BJ (cell line): ENCODE results near the gene LRRC72. TPM values are rescaled to one million over a fixed set of nuclear protein-coding genes. Genes with fewer than 3 reads are reported as not detected.

Experiments
- CTCF ChIA-PET: fragments of 350-600 bp; formaldehyde crosslinking; extraction: SDS; loops from one replicate; lab custom pipeline; 2021; ENCODE audit warnings: antibody characterized with exemption, inconsistent platforms; lab: Yijun Ruan, JAX
- POLR2A ChIA-PET: fragments of 300-600 bp; sonication (Branson Sonifier 250); formaldehyde crosslinking; extraction: SDS; loops from one replicate; lab custom pipeline; 2021; ENCODE audit warnings: antibody characterized with exemption; lab: Charles Lee
- DNase-seq: peaks from one replicate; pipeline ENCODE4 v3.0.0-alpha.2; 2011; ENCODE audit warnings: low read depth
- H3K27me3 ChIP-seq: 2 replicates; pipeline ENCODE4 v1.6.0; 2011; ENCODE audit warnings: low read length; ENCODE audit not compliant: control insufficient read depth, insufficient read depth
- H3K36me3 ChIP-seq: 2 replicates; pipeline ENCODE4 v1.5.1; 2011; ENCODE audit warnings: low read length; ENCODE audit not compliant: control insufficient read depth, insufficient read depth
- H3K4me3 ChIP-seq: 2 replicates; pipeline ENCODE4 v1.5.1; 2011; ENCODE audit warnings: low read depth, mild to moderate bottlenecking, control low read depth, low read length
- CTCF ChIP-seq: IDR thresholded peaks from 2 replicates; pipeline ENCODE4 v1.5.1; 2011; ENCODE audit warnings: low read depth, mild to moderate bottlenecking, control low read depth, inconsistent platforms, low read length, moderate library complexity; ENCODE audit not compliant: insufficient read depth
- polyA minus RNA-seq: library from RNA; depleted of rRNA, polyadenylated mRNA; stranded (reverse); fragments of >200 nt; gene quantifications from 2 replicates; pipeline ENCODE4 v1.2.3, GENCODE V29; 2011; rRNA and poly(A)+ RNA removed
- polyA plus RNA-seq: library from polyadenylated mRNA; depleted of rRNA; stranded (reverse); fragments of >200 nt; gene quantifications from 2 replicates; pipeline ENCODE4 v1.2.3, GENCODE V29; 2011; rRNA removed

LRRC72 gene
- polyA plus RNA-seq (not detected in 2 replicates), polyA minus RNA-seq (not detected in 2 replicates)

DNA sequence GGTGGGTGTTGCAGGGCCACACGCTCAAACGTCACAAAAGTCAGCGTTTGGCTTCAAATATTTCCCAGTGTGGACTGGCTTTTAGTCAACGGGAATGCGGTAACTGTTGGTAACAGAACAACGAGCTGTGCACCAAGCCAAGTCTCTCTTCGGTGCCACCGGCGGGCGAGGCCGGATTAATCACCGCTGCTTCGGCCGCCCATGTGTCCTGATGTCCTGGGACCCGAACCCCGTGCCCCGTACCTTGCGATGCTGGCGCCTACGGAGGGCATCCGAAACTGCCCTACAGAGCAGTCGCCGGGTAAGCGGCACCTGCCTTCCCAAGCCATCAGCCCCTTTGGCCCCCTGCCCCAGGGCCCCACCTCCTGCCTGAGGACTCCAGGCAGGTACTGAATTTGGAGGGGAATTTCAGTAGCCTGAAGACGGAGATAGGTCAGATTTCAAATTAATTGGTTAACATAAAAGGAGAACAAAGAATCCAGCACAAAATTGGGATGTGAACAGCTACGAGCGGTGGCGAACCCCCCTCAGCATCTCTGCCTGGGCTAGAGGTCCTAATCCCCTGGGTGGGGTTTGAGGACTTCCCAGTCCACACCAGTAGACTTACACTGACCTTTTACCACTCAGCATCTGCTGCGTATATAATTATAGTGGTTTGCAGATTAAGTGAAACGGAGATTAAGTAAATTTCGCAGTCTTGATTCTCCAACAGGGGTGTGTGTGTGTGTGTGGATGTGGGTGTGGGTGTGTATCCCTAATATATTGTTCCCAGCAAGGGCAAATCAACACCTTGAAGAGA is at the start of gene LRRC72:
Gene LRRC72 (plus strand): TSS at position 84 of the 799 bp plus-strand sequence. CDS start 128 bp downstream, at position 212.
- ChIA-PET POLR2A (no interaction called here), CTCF (interaction anchor here (1.3 kb wide), 1 partner anchor 12 kb away, joined by 4 read pairs; no protein-coding TSS in a partner anchor)
- Histone ChIP-seq H3K27me3 (no peaks in the 10 kb centered on the region), H3K36me3 (no peaks in the 10 kb centered on the region), H3K4me3 (no peak within 1 kb of the TSS)
- no peak for DNase-seq
- no peak for TF ChIP-seq CTCF

- H3K27me3 ChIP-seq, result peaks cover 1% of the 10 kb centered on the region; the same call in 1 of the 2 replicates
- POLR2A ChIA-PET, result no interaction called here
- H3K4me3 ChIP-seq, result no peak overlapping the region
- H3K36me3 ChIP-seq, result no peaks in the 10 kb centered on the region
- CTCF ChIA-PET, result no interaction called here
- TF ChIP-seq CTCF, result no peak
- DNase-seq, result no peak
Measured at GRCh38 chr7:16479161-16479560, 47.5 kb upstream of the LRRC72 start.

DNA sequence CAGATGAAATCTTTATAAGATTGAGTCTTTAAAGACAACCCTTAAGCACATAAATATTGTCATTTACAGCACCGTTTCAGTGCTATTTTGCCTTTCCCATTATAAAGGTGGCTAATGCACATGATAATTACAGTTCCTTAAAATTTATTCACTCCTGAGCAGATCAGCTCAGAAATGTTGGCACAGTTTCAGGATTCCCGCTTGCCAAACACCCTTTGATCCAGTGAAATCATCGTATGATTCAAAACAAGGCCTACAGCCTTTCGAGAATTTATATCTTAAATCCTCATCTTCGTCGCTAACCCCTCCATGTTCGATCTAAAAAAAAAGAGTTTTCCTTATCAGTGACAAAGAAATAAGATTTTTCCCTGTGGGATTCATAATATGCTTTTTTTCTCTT is 47.0 kb upstream of the LRRC72 start:
- ChIA-PET CTCF (no interaction called here), POLR2A (no interaction called here)
- H3K27me3 ChIP-seq, result peaks cover 1% of the 10 kb centered on the region; the same call in 1 of the 2 replicates
- DNase-seq, result no peak
- no peak overlapping the region for H3K4me3 ChIP-seq
- TF ChIP-seq CTCF, result no peak
- no peaks in the 10 kb centered on the region for H3K36me3 ChIP-seq

GRCh38 chr7:16484453-16485158 is 42.0 kb upstream of the LRRC72 start:
- POLR2A ChIA-PET, result no interaction called here
- Histone ChIP-seq H3K27me3 (peaks cover 1% of the 10 kb centered on the region; the same call in 1 of the 2 replicates), H3K4me3 (no peak overlapping the region), H3K36me3 (no peaks in the 10 kb centered on the region)
- DNase-seq, result no peak
- CTCF ChIA-PET, result no interaction called here
- TF ChIP-seq CTCF, result no peak

GRCh38 chr7:16491148-16491547 is 35.5 kb upstream of the LRRC72 start:
- ChIA-PET POLR2A (no interaction called here), CTCF (interaction anchor here (1.2 kb wide), 1 partner anchor 20 kb away, joined by 3 read pairs; no protein-coding TSS in a partner anchor)
- Histone ChIP-seq H3K27me3 (no peaks in the 10 kb centered on the region), H3K36me3 (no peaks in the 10 kb centered on the region), H3K4me3 (no peak overlapping the region)
- no peak for TF ChIP-seq CTCF
- DNase-seq, result no peak
